Endometrium (tissue), 2 donors: ENCODE data around the gene VKORC1L1.
"Not testable (repeated sequence)": the region's sequence is repeated elsewhere in the genome, so short reads cannot be mapped to it uniquely, and the experiment has no call there.

Experiments used
- FAIRE-seq: peaks from 2 replicates; lab custom pipeline; 2012; peaks lifted over from hg19 to GRCh38; lab: Jason Lieb, UNC
- donor health status: control.
- donor health status: control.

The VKORC1L1 gene

GRCh38 chr7:65945787-65946186 is 72.9 kb downstream of the VKORC1L1 start:
- FAIRE-seq, result not testable (repeated sequence)

- FAIRE-seq, result no peak
These were observed 74.0 kb downstream of the VKORC1L1 start for GRCh38 chr7:65946904-65947303.

- no peak for FAIRE-seq
These were observed 79.1 kb downstream of the VKORC1L1 start for GRCh38 chr7:65951837-65952578.

GRCh38 chr7:65953001-65953720 is 80.3 kb downstream of the VKORC1L1 start:
- FAIRE-seq, result no peak

GRCh38 chr7:65953890-65954450 is 81.1 kb downstream of the VKORC1L1 start:
- no peak for FAIRE-seq

GRCh38 chr7:65955718-65956117 is 82.8 kb downstream of the VKORC1L1 start:
- FAIRE-seq, result no peak

- no peak for FAIRE-seq
These were observed 87.6 kb downstream of the VKORC1L1 start for GRCh38 chr7:65960351-65961074.

- FAIRE-seq, result no peak
These were observed 89.2 kb downstream of the VKORC1L1 start for GRCh38 chr7:65962033-65962432.

- FAIRE-seq, result not testable (repeated sequence)
These were observed 91.8 kb downstream of the VKORC1L1 start for GRCh38 chr7:65964671-65965070.

GRCh38 chr7:65966146-65966545 is 93.3 kb downstream of the VKORC1L1 start:
- no peak for FAIRE-seq

GRCh38 chr7:65967361-65968155 is 94.7 kb downstream of the VKORC1L1 start:
- FAIRE-seq, result no peak

GRCh38 chr7:65968256-65969185 is 95.6 kb downstream of the VKORC1L1 start:
- no peak for FAIRE-seq

- no peak for FAIRE-seq
These were observed 98.1 kb downstream of the VKORC1L1 start for GRCh38 chr7:65971021-65971420.

- FAIRE-seq, result no peak
These were observed 100.1 kb downstream of the VKORC1L1 start for GRCh38 chr7:65972976-65973375.

GRCh38 chr7:65974191-65974801 is 101.4 kb downstream of the VKORC1L1 start:
- FAIRE-seq, result no peak

GRCh38 chr7:65974876-65975275 is 102.0 kb downstream of the VKORC1L1 start:
- FAIRE-seq, result no peak

- FAIRE-seq, result no peak
These were observed 103.1 kb downstream of the VKORC1L1 start for GRCh38 chr7:65975814-65976445.

- FAIRE-seq, result no peak
These were observed 103.9 kb downstream of the VKORC1L1 start for GRCh38 chr7:65976659-65977196.

GRCh38 chr7:65978891-65979582 is 106.2 kb downstream of the VKORC1L1 start:
- FAIRE-seq, result no peak
